Right lobe of liver (tissue), 4 donors: Measurements from ENCODE around the gene SGCE.

Source experiments
- CTCF ChIP-seq, 4 donors: fragments of 200-600 bp in 3 of 4; fragments of 450-650 bp in 1 of 4; IDR thresholded peaks; one replicate each; pipeline versions ENCODE4 v1.5.1 to v1.8.0; 2016 to 2022; ENCODE audit warnings: antibody characterized with exemption in 4 of 4, mild to moderate bottlenecking in 2 of 4
- POLR2A ChIP-seq: fragments of 450-650 bp; IDR thresholded peaks from one replicate; pipeline ENCODE4 v1.6.1; 2017; ENCODE audit warnings: antibody characterized with exemption, mild to moderate bottlenecking
- donor health status: DM: no; HTN: no; CAD: no.
- donor health status: DM: no; HTN: no; CAD: no.
- donor health status: DM: no; HTN: yes; CAD: no.

GRCh38 chr7:94642838-94643653 lies 12.9 kb downstream of the SGCE start:
- TF ChIP-seq POLR2A (no peak), CTCF (IDR thresholded peaks at IDR 0.05) (no peak)
